GM23248 (cell line): Measurements from ENCODE around the gene RPS26.

Experiments
- EZH2 ChIP-seq: fragments of 200-600 bp; sonication (generic); IDR thresholded peaks from 2 replicates; pipeline ENCODE4 v1.6.1; 2018; ENCODE audit warnings: antibody characterized with exemption, mild to moderate bottlenecking; ENCODE audit not compliant: insufficient read depth, poor library complexity, severe bottlenecking
- EZH2phosphoT487 ChIP-seq: fragments of 200-600 bp; sonication (generic); IDR thresholded peaks from 2 replicates; pipeline ENCODE4 v1.6.1; 2018; ENCODE audit warnings: antibody characterized with exemption, moderate library complexity, mild to moderate bottlenecking, low read depth; ENCODE audit not compliant: insufficient read depth

DNA sequence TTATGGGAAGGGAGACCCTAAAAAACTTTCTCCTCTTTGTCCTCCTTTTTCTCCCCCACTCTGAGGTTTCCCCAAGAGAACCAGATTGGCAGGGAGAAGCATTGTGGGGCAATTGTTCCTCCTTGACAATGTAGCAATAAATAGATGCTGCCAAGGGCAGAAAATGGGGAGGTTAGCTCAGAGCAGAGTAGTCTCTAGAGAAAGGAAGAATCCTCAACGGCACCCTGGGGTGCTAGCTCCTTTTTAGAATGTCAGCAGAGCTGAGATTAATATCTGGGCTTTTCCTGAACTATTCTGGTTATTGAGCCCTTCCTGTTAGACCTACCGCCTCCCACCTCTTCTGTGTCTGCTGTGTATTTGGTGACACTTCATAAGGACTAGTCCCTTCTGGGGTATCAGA, 4.6 kb upstream of the RPS26 start:
- TF ChIP-seq EZH2 = no peak
- no peak for TF ChIP-seq EZH2phosphoT487
